Omental fat pad (tissue), 4 donors: ENCODE measurements around the gene STOX2. TPM values are rescaled to one million over a fixed set of nuclear protein-coding genes. Genes with fewer than 3 reads are reported as not detected.

ENCODE experiments used
- ATAC-seq: fragments of 150-250 bp; one replicate; pipeline ENCODE4 v1.9.1; 2016; ENCODE audit warnings: mild to moderate bottlenecking, moderate library complexity; ENCODE audit not compliant: low FRiP score
- DNase-seq: peaks from one replicate; pipeline ENCODE4 v3.0.0-alpha.2; 2019; ENCODE audit warnings: low spot score
- total RNA-seq, 4 donors: library from RNA; depleted of rRNA; stranded (reverse); fragments of >200 nt; gene quantifications; one replicate each; pipeline ENCODE4 v1.1.0, GENCODE V29; 2016
- TF ChIP-seq, protein P1 (sequence below), 3 donors: fragments of 450-650 bp; IDR thresholded peaks; one replicate each; pipeline ENCODE4 v1.5.1; 2016 to 2017; ENCODE audit warnings: antibody characterized with exemption in 3 of 3, mild to moderate bottlenecking in 3 of 3, moderate library complexity in 2 of 3

The STOX2 gene
- total RNA-seq, 4 donors from 2014 or later: 1.3 to 20.8 (median 4.7) TPM

DNA sequence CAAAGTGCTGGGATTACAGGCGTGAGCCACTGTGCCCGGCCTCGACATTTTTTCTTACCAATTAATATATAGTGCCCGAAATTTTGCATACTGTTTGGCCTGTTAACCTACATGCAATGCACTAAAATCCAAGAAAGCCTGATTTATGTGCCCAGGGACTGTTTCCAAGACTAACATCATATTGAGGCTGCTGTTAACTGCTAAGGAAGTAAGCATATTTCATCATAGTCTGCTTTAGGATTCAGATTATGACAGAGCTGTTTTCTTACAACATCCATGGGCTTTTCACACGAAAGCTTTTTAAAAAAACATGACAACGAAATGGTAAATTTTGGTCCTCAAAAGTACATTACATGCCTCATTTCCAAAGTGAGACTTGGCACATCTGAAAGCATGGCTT, 84.4 kb downstream of the STOX2 start:
- TF ChIP-seq, protein P1, sequence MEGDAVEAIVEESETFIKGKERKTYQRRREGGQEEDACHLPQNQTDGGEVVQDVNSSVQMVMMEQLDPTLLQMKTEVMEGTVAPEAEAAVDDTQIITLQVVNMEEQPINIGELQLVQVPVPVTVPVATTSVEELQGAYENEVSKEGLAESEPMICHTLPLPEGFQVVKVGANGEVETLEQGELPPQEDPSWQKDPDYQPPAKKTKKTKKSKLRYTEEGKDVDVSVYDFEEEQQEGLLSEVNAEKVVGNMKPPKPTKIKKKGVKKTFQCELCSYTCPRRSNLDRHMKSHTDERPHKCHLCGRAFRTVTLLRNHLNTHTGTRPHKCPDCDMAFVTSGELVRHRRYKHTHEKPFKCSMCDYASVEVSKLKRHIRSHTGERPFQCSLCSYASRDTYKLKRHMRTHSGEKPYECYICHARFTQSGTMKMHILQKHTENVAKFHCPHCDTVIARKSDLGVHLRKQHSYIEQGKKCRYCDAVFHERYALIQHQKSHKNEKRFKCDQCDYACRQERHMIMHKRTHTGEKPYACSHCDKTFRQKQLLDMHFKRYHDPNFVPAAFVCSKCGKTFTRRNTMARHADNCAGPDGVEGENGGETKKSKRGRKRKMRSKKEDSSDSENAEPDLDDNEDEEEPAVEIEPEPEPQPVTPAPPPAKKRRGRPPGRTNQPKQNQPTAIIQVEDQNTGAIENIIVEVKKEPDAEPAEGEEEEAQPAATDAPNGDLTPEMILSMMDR (IDR thresholded peaks at IDR 0.05): no peak
- DNase-seq (no peak), ATAC-seq (no peak)

DNA sequence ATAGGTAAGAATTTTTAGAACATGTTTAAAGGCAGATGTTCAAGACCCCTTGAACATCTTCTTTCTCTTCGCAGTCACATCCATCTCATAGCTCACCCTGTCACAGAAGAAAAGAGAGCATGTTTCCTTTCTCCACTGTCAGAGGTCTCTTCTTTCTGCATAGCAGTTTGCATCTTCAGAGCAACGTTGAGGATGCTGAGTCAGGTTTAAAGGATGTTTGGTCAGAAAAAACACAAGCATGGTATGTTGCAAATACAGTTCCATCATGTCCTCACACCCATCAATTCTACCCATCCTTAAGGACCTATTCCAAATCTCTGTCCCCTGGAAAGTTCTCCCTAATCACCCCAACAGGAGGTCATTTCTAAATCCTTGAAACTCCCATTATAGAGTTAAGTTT, 84.8 kb downstream of the STOX2 start:
- ATAC-seq: no peak
- TF ChIP-seq, protein P1 (IDR thresholded peaks at IDR 0.05): no peak
- no peak for DNase-seq

DNA sequence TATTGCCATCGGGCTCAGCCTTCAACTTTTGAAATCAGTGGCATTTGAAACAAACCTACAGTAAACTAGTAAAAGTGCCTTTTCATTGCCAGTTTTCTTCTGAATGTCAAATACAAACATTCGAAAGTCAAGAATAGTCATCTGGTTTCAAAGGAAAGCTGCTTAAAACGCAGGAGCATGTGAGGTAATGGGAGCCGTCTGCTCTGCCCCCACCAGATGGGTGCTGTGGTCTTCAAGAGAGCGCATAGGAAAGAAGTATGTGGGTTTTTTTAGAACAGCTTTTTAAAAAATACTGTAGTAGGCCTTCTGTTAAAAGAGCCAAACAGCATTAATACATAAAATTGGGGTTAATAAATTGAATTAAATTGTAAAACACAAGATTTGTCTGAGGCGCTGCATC, 88.6 kb downstream of the STOX2 start:
- no peak for DNase-seq
- ATAC-seq: no peak
- TF ChIP-seq, protein P1 (IDR thresholded peaks at IDR 0.05): no peak

DNA sequence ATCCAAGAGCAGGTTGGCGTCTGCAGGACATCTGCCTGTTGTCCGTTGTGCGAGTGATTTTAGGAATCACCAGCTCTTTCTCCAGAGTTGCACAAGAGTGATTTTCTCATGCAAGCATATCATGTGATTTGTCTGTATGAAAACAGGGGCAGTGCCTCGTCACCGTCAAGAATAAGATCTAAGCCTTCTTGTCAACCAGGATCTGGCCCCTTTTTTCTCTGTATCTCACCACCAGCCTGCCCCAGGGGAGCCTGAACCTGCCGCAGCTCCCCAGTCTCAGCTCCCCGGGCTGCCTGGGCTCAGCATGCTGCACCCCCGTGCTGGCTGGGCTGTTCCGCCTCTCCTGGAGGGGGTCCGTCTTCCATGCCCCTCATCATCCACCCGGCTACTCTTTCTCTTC, 90.5 kb downstream of the STOX2 start:
- ATAC-seq (no peak), DNase-seq (no peak)
- TF ChIP-seq, protein P1 (IDR thresholded peaks at IDR 0.05): no peak

DNA sequence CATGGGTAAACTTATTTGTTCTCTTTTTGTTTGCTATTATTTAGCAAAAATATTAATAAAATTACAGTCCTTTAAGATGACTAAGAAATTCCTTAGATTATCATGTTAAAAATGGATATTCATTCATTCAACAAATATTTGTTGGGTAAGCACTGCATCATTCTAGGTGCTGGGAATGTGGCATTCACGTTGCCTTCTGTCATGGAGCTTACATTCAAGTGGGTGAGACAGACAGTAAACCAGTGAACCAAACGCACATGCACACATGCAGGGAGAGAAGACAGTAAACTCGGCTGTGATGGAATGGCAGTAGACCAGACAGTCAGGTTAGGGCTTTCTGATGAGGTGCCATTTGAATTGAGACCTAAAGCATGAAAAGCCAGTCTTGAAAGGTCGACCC, 91.8 kb downstream of the STOX2 start:
- DNase-seq (no peak), ATAC-seq (no peak)
- TF ChIP-seq, protein P1 (IDR thresholded peaks at IDR 0.05): no peak

DNA sequence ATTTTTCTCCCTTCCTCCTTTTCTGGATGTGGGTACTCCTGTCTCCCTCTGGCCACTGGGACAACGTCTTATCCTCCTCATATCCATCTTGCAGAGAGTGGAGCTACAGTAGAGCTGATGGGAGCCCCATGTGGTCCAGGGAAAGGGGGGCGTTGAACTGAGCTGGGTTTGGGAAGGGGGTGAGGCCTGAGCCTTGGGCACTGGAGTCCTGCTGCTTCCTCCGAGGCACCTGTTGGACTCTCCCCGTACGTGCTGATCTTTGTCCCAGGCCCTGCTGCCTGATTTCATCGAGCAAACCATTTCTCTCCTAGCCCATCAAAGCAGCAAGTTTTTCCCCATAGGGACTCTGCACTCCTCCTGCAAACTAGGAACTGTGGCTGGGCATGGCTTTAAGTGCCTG, 94.3 kb downstream of the STOX2 start:
- no peak for ATAC-seq
- no peak for DNase-seq
- TF ChIP-seq, protein P1 (IDR thresholded peaks at IDR 0.05): no peak

DNA sequence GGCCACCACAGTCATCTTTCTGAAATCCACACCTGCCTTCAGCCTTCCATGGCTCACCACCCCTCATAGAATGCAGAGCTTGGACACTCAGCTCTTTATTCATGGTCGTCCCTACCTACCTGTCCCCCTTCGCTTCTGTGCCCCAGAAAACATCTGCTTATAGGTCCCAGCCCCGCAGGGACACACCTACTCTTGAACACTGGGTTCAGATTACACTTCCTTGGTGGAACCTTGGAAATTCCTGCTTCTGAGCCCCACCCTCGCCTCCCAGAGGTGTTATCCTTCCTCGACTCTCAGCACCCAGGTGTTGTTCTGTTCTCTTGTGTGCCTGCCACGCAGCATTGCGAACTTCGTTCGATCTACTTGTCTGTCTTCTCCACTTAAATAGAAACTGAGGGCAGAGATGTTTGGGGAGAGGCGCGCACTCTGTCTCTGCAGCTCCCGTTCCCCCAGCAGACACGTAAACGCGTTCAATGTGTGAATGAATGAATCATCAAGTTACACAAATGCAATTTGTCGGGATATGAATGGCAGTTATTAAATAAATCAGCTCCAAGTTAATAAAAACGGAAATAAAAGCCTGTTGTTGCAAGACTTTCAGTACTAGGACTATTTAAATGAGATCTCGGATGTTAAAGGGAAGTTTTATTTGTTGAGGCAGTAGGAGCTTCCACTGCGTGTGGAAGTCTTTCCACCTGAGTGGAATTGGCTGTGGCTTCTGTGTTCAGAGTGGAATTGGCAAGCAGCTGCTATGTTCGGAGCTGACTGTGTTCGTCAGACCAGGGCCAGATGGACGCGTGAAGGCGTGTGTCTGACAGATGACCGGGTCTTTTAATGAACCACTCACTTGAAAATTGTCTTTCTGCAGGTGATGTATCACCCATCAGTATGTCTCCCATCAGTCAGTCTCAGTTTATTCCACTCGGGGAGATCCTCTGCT, 95.6 kb downstream of the STOX2 start:
- ATAC-seq (no peak), DNase-seq (no peak)
- TF ChIP-seq, protein P1 (IDR thresholded peaks at IDR 0.05): no peak
